WI38 (cell line): ENCODE results near the gene LDLRAD1.
"Not testable (repeated sequence)": the region's sequence is repeated elsewhere in the genome, so short reads cannot be mapped to it uniquely, and the experiment has no call there.

Experiments
- H3K4me3 ChIP-seq: 2 replicates; pipeline ENCODE4 v1.5.1; 2011; ENCODE audit warnings: low read depth, mild to moderate bottlenecking, control low read depth, low read length
- TF ChIP-seq, protein P1 (sequence below): IDR thresholded peaks from 2 replicates; pipeline ENCODE4 v1.5.1; 2012; ENCODE audit warnings: low read depth, mild to moderate bottlenecking, control low read depth, low read length

The LDLRAD1 gene

DNA sequence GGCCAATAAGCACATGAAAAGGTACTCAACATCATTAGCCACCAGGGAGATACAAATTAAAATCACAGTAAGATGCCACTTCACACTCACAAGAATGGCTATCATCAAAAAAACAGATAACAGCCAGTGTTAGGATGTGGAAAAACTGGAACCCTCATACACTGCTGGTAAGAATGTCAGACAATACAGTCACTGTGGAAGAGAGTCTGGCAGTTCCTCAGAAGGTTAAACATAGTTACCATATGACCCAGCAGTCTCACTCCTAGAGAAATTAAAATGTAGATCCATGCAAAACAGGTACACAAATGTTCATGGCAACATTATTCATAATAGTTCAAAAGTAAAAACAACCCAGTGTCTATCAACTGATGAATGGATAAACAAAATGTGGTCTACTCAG lies 33.3 kb downstream of the LDLRAD1 start:
- TF ChIP-seq, protein P1, sequence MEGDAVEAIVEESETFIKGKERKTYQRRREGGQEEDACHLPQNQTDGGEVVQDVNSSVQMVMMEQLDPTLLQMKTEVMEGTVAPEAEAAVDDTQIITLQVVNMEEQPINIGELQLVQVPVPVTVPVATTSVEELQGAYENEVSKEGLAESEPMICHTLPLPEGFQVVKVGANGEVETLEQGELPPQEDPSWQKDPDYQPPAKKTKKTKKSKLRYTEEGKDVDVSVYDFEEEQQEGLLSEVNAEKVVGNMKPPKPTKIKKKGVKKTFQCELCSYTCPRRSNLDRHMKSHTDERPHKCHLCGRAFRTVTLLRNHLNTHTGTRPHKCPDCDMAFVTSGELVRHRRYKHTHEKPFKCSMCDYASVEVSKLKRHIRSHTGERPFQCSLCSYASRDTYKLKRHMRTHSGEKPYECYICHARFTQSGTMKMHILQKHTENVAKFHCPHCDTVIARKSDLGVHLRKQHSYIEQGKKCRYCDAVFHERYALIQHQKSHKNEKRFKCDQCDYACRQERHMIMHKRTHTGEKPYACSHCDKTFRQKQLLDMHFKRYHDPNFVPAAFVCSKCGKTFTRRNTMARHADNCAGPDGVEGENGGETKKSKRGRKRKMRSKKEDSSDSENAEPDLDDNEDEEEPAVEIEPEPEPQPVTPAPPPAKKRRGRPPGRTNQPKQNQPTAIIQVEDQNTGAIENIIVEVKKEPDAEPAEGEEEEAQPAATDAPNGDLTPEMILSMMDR, result no peak
- H3K4me3 ChIP-seq, result no peak overlapping the region

DNA sequence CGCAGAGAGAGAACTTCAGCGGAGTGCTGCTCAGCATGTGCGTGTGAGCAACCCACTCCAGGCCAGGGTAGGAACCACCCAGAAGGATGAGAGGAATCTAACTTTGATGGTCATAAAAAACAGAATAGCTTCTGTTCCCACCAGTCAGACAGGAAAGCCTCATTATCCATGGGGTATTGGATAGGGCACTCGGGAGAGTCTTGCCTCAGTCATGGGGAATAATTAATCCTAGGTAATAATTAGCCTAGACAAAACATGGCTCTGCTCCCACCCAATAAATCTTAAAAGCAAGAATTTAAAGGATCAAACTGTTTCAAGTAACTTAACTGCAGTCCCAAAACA lies 35.3 kb downstream of the LDLRAD1 start:
- peak overlapping the region; percentile 39 for H3K4me3 ChIP-seq

DNA sequence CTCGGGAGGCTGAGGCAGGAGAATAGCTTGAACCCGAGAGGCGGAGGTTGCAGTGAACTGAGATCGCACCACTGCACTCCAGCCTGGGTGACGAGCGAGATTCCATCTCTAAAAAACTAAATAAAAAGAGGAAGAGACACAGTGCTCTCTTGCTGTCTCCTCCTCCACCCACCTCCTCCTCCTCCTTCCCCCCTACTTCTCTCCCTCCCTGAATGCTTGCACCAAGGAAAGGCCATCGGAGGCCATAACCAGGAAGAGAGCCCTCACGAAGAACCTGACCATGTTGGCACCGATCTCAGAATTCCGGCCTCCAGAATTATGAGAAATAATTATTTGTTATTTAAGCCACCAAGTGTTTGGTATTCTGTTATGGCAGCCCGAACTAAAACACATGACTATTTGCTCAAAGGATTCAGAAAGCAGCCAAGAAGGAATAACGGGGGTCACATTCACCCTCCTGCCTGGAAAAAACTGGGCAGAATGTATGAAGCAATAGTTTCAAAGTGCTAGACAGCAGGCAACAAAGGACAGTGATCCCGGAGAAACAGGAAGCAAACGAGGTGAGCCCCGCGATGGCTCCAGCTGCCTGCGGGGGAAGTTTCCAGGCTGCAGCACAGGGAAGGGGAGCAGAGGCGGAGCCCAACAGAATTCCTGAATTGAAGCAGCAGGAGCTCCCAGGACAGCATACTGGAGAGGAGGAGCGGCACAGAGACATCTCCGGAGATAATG lies 35.8 kb downstream of the LDLRAD1 start:
- peak overlapping the region; percentile 39 for H3K4me3 ChIP-seq
- TF ChIP-seq, protein P1, result no peak

More for the DNA sequence above, 35.3 kb downstream of the LDLRAD1 start:
- TF ChIP-seq, protein P1, result no peak

DNA sequence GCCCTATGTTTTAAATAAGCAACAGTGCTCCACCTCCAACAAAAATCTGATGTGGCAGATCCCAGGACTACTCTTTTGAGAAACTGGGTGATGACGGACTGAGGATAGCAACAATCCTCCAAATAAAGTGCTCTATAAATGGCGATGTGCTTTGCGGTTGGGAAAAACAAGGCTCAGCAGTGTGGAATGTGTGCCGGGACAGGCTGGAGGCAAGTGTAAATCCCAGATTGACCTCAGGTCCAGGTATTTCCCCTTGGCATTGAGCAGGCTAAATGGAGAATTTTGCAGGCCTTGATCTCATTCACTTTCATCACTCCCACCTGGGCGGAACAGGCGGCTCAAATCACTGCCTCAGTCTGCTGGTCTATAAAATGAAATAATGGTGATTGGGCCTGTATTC lies 36.8 kb downstream of the LDLRAD1 start:
- TF ChIP-seq, protein P1, result no peak
- H3K4me3 ChIP-seq, result no peak overlapping the region

DNA sequence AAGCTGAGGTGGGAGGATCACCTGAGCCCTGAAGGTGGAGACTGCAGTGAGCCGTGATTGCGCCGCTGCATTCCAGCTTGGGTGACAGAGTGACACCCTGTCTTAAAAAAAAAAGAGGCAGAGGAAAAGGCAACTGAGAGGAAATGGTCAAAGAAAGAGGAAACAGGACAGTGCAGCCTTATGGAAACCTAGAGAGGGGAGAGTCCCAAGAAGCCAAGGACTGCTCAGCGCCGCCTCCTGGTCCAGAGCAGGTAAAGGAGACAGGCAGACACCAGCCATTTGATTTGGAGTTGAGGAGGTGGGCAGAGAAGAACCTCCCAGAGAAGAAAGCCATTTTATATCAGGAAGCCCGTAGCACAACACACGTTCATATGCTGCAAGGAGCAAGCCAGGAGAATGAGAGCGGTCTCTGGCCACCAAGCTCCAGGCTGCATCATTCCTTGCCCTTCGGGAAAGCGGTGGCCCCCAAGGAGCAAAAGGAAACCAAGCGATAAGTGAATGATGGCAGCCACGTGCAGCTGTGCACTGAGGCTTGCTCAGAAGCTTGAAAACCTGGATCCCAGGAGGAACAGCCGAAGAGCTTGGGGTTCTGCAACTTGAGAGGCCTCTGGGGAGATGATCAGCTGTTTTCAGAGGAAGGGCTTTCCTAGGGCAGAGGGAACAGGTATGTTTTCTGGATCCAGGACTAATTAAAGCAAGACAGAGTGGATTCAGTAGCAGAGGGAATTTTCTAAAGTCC lies 38.1 kb downstream of the LDLRAD1 start:
- no peak overlapping the region for H3K4me3 ChIP-seq
- TF ChIP-seq, protein P1, result no peak

DNA sequence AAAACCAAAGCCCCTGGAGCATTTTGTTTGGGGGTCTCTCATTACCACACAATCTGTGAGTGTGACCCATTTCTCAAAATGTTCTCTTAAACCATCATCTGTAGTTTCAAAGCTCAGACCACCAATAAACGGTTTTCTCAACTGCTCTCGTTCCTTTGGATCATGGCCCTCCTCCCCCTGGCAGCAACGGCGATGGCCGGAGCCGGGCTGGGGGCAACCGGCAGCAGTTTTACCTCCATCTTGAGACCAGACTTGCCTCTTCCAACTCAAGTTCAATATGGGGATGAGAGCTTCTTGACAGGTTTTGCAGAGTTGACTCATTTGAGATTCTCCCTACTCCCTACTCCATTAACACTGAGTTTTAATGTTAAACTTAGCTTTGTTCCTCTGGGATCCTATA lies 42.1 kb downstream of the LDLRAD1 start:
- H3K4me3 ChIP-seq, result no peak overlapping the region
- TF ChIP-seq, protein P1, result no peak

DNA sequence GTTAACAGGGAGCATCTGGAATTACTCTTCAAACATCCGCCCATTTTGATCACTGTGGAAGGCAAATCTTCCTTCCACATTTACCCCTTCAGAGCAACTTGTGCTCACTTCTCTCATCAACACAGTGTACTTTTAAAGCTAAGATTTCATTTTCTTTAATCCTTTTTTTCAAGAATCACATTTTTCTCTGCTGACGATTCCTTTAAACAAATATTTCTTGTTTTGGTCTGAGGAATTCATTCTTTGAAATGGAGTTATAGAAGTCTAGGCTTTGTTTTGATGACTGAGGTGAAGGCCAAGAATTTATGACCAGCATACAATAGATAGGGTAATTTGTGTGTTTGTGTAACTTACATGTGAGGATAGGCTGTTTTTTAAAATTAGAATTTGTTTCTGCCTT lies 46.3 kb downstream of the LDLRAD1 start:
- TF ChIP-seq, protein P1, result no peak
- no peak overlapping the region for H3K4me3 ChIP-seq

DNA sequence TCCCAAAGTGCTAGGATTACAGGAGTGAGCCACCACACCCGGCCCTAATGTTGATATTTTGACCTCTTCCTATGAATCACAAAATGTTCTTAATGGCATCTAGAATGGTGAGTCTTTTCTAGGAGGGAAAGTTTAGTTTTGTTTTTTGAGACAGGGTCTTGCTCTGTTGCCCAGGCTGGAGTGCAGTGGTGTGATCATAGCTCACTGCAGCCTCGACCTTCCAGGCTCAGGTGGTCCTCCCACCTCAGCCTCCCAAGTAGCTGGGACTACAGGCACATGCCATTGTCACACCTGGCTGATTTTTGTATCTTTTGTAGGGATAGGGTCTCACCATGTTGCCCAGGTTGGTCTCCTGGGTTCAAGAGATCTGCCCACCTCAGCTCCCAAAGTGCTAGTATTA lies 48.7 kb downstream of the LDLRAD1 start:
- H3K4me3 ChIP-seq, result not testable (repeated sequence)
